Neural cell (in vitro differentiated cells): ENCODE data around the gene FMN2. TPM values are rescaled to one million over a fixed set of nuclear protein-coding genes. Genes with fewer than 3 reads are reported as not detected.

Experiments used
- H2AFZ ChIP-seq: fragments of 200-600, 300-800 bp; sonication (generic), shearing (Covaris generic); 2 replicates; pipeline ENCODE4 v1.6.0; 2014; ENCODE audit warnings: low read depth, mild to moderate bottlenecking, antibody characterized with exemption, low read length, moderate library complexity
- H3F3A ChIP-seq: fragments of 200-600 bp; shearing (Covaris generic); 2 replicates; pipeline ENCODE4 v1.6.1; 2016; ENCODE audit warnings: mild to moderate bottlenecking, moderate library complexity, mixed read lengths, antibody characterized with exemption, low read length; ENCODE audit not compliant: insufficient read depth, poor library complexity, severe bottlenecking
- H3K27ac ChIP-seq: fragments of 200-600, 300-800 bp; sonication (generic), shearing (Covaris generic); 2 replicates; pipeline ENCODE4 v1.5.1; 2014; ENCODE audit warnings: mild to moderate bottlenecking, low read length, moderate library complexity
- H3K27me3 ChIP-seq: fragments of 300-800, 200-600 bp; sonication (generic), shearing (Covaris generic); 2 replicates; pipeline ENCODE4 v1.6.0; 2014; ENCODE audit warnings: mild to moderate bottlenecking, low read depth, low read length, moderate library complexity; ENCODE audit not compliant: insufficient read depth
- H3K36me3 ChIP-seq: fragments of 300-800, 200-600 bp; sonication (generic), shearing (Covaris generic); 2 replicates; pipeline ENCODE4 v1.5.1; 2014; ENCODE audit warnings: mild to moderate bottlenecking, antibody characterized with exemption, low read length, moderate library complexity; ENCODE audit not compliant: insufficient read depth
- H3K4me2 ChIP-seq: fragments of 300-800, 200-600 bp; sonication (generic), shearing (Covaris generic); 2 replicates; pipeline ENCODE4 v1.6.0; 2014; ENCODE audit warnings: mild to moderate bottlenecking, low read length
- H3K4me3 ChIP-seq: fragments of 300-800, 200-600 bp; sonication (generic), shearing (Covaris generic); 2 replicates; pipeline ENCODE4 v1.5.1; 2014; ENCODE audit warnings: mild to moderate bottlenecking, low read length, moderate library complexity
- H3K79me2 ChIP-seq: fragments of 200-600 bp; shearing (Covaris generic); replicated peaks from 2 replicates; pipeline ENCODE4 v1.6.0; 2014; ENCODE audit warnings: mild to moderate bottlenecking, low read length, moderate library complexity; ENCODE audit not compliant: insufficient read depth
- H3K9ac ChIP-seq: fragments of 300-800, 200-600 bp; sonication (generic), shearing (Covaris generic); 2 replicates; pipeline ENCODE4 v1.6.1; 2016; ENCODE audit warnings: mild to moderate bottlenecking, low read length, mixed read lengths
- H3K9me2 ChIP-seq: fragments of 200-600 bp; shearing (Covaris generic); 2 replicates; pipeline ENCODE4 v1.6.1; 2016; ENCODE audit warnings: mild to moderate bottlenecking, low read length, mixed read lengths; ENCODE audit not compliant: insufficient read depth
- H3K9me3 ChIP-seq: fragments of 200-600, 300-800 bp; sonication (generic), shearing (Covaris generic); 2 replicates; pipeline ENCODE4 v1.6.1; 2016; ENCODE audit warnings: mild to moderate bottlenecking, mixed run types, low read length, moderate library complexity, mixed read lengths
- H4K20me1 ChIP-seq: fragments of 200-600 bp; shearing (Covaris generic); 2 replicates; pipeline ENCODE4 v1.6.1; 2016; ENCODE audit warnings: mild to moderate bottlenecking, mixed run types; ENCODE audit not compliant: insufficient read depth
- CTCF ChIP-seq: fragments of 450-650 bp; IDR thresholded peaks from 2 replicates; pipeline ENCODE4 v1.5.1; 2014; ENCODE audit warnings: antibody characterized with exemption, mild to moderate bottlenecking, moderate library complexity; ENCODE audit not compliant: poor library complexity, severe bottlenecking
- EP300 ChIP-seq: fragments of 450-650 bp; conservative IDR thresholded peaks from 2 replicates; pipeline ENCODE4 v1.6.1; 2014; ENCODE audit warnings: antibody characterized with exemption, mild to moderate bottlenecking, moderate library complexity; ENCODE audit not compliant: poor library complexity, severe bottlenecking
- EZH2 ChIP-seq: fragments of 200-600, 300-800 bp; shearing (Covaris generic), sonication (generic); IDR thresholded peaks from 2 replicates; pipeline ENCODE4 v1.6.1; 2014; ENCODE audit warnings: antibody characterized with exemption, low read length, borderline replicate concordance, mild to moderate bottlenecking; ENCODE audit not compliant: insufficient read depth, poor library complexity, severe bottlenecking
- MXI1 ChIP-seq: fragments of 450-650 bp; conservative IDR thresholded peaks from 2 replicates; pipeline ENCODE4 v1.6.1; 2014; ENCODE audit warnings: antibody characterized with exemption, mild to moderate bottlenecking; ENCODE audit not compliant: poor library complexity, severe bottlenecking
- POLR2AphosphoS5 ChIP-seq: IDR thresholded peaks from 2 replicates; pipeline ENCODE4 v1.6.1; 2012
- RAD21 ChIP-seq: fragments of 450-650 bp; conservative IDR thresholded peaks from 2 replicates; pipeline ENCODE4 v1.6.1; 2014; ENCODE audit warnings: antibody characterized with exemption, mild to moderate bottlenecking, moderate library complexity
- REST ChIP-seq: IDR thresholded peaks from 2 replicates; pipeline ENCODE4 v1.6.1; 2012; ENCODE audit warnings: borderline replicate concordance
- SMC3 ChIP-seq: fragments of 450-650 bp; conservative IDR thresholded peaks from 2 replicates; pipeline ENCODE4 v1.6.1; 2014; ENCODE audit warnings: antibody characterized with exemption, mild to moderate bottlenecking, moderate library complexity; ENCODE audit not compliant: poor library complexity
- TAF1 ChIP-seq: IDR thresholded peaks from 2 replicates; pipeline ENCODE4 v1.6.1; 2012; ENCODE audit warnings: low read depth
- polyA plus RNA-seq: library from polyadenylated mRNA; depleted of rRNA; stranded (reverse); fragments of >200 nt; gene quantifications from 2 replicates; pipeline ENCODE4 v1.2.3, GENCODE V29; 2014

FMN2 gene
- polyA plus RNA-seq, 1 donor from 2014 or later = 23.9 TPM

GRCh38 chr1:240478536-240478935 lies 386.9 kb downstream of the FMN2 start:
- Histone ChIP-seq H3K27me3 (no peaks in the 10 kb centered on the region), H2AFZ (no peak overlapping the region), H3K79me2 (no peaks in the 10 kb centered on the region), H3K9me2 (no peaks in the 10 kb centered on the region), H3K4me3 (no peak overlapping the region), H4K20me1 (no peaks in the 10 kb centered on the region), H3K4me2 (no peak overlapping the region), H3K9me3 (no peaks in the 10 kb centered on the region), H3F3A (no peaks in the 10 kb centered on the region), H3K9ac (no peak overlapping the region), H3K36me3 (no peaks in the 10 kb centered on the region), H3K27ac (no peak overlapping the region)
- TF ChIP-seq CTCF = no peak

GRCh38 chr1:240484804-240485443 lies 393.2 kb downstream of the FMN2 start:
- Histone ChIP-seq H3K9me3 (no peaks in the 10 kb centered on the region), H3K4me3 (no peak overlapping the region), H3K4me2 (no peak overlapping the region), H4K20me1 (no peaks in the 10 kb centered on the region), H3K9ac (no peak overlapping the region), H3K27ac (no peak overlapping the region), H3K9me2 (no peaks in the 10 kb centered on the region), H3K36me3 (no peaks in the 10 kb centered on the region), H3F3A (no peaks in the 10 kb centered on the region), H3K79me2 (no peaks in the 10 kb centered on the region), H2AFZ (no peak overlapping the region), H3K27me3 (no peaks in the 10 kb centered on the region)
- TF ChIP-seq SMC3 (no peak), TAF1 (no peak), EP300 (no peak), RAD21 (no peak), POLR2AphosphoS5 (no peak), MXI1 (no peak), CTCF (no peak), REST (no peak), EZH2 (no peak)
